GM21423 (cell line): ENCODE measurements around the gene FDPS.

Experiments
- ATAC-seq: cut with Tn5 transposase; IDR thresholded peaks from one replicate; pipeline ENCODE4 v1.9.1; 2021; ENCODE audit warnings: mild to moderate bottlenecking, moderate library complexity; ENCODE audit not compliant: unreplicated experiment

FDPS gene

DNA sequence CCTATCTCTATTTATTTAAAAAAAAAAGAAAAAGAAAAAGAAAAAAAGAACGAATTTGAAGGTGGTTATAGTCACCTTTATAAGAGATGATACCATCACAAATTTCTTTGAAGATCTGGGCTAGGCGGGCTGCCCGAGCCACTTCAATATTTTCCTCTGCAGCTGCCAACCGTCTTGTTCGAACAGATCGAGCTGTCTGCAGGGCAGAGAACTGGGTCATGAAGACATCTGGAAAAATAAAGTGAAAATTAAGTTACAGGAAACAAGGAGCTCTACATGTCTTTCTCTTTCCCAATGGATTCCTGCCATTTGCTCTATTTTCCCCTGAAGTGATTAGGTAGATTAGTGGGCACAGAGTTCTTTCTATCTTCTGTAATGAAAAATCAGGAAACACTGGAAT lies 44.0 kb downstream of the FDPS start:
- ATAC-seq, result no peak

DNA sequence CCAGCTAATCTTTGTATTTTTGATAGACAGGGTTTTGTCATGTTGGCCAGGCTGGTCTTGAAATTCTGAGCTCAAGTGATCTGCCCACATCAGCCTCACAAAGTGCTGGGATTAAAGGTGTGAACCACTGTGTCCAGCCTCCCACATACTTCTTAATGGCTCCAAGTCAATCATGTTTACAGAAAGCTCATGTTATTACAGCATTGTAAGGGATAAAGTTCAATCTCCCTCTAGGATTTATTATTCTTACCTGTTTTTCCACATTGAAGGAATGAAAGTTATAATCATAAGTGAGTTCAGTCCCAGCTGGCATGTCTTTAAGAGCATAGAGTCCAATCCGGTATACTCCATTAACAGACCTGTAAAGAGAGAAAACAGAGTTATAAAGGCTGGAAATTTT lies 51.4 kb downstream of the FDPS start:
- no peak for ATAC-seq
